ENCODE measurements around the gene VAV2.

- TF ChIP-seq CTCF (conservative IDR thresholded peaks at IDR 0.05) (no peak), ZFX (IDR thresholded peaks at IDR 0.05) (no peak)
These were observed 128.9 kb downstream of the VAV2 start for GRCh38 chr9:133863257-133863592.

Measured in C4-2B (cell line).